ENCODE data around the gene ASTE1.
A peak's percentile ranks its signal among the peaks of the same experiment; 100 is the strongest.

ASTE1 gene

GRCh38 chr3:131026321-131027151, at the start of gene ASTE1, which contains the start of gene NEK11:
Gene ASTE1, minus strand, starts transcription at chr3:131026825. Its CDS starts 1,519 bp downstream, at chr3:131025306.
Gene NEK11, plus strand, starts transcription at chr3:131026877. Its CDS starts 2,832 bp downstream, at chr3:131029709.
- DNase-seq, result peak; percentile 94

GRCh38 chr3:131075632-131076328, 49.2 kb upstream of the ASTE1 start:
- no peak for DNase-seq

GRCh38 chr3:131072845-131073244, 46.2 kb upstream of the ASTE1 start:
- no peak for DNase-seq

- DNase-seq, result no peak
Measured at GRCh38 chr3:131072099-131072559, 45.5 kb upstream of the ASTE1 start.

GRCh38 chr3:131067983-131068382, 41.4 kb upstream of the ASTE1 start:
- DNase-seq, result no peak

GRCh38 chr3:131053043-131053859, 26.6 kb upstream of the ASTE1 start:
- no peak for DNase-seq

- no peak for DNase-seq
Measured at GRCh38 chr3:131050001-131050400, 23.4 kb upstream of the ASTE1 start.

GRCh38 chr3:131048030-131048429, 21.4 kb upstream of the ASTE1 start:
- DNase-seq, result no peak

GRCh38 chr3:131047582-131047981, 21.0 kb upstream of the ASTE1 start:
- DNase-seq, result no peak

GRCh38 chr3:131042271-131042985, 15.8 kb upstream of the ASTE1 start:
- peak; percentile 63 for DNase-seq

- no peak for DNase-seq
Measured at GRCh38 chr3:131038326-131038725, 11.7 kb upstream of the ASTE1 start.

- DNase-seq, result no peak
Measured at GRCh38 chr3:131036986-131037385, 10.4 kb upstream of the ASTE1 start.

- no peak for DNase-seq
Measured at GRCh38 chr3:131036200-131036816, 9.7 kb upstream of the ASTE1 start.

- DNase-seq, result peak; percentile 79
Measured at GRCh38 chr3:131033480-131034080, 7.0 kb upstream of the ASTE1 start.

- no peak for DNase-seq
Measured at GRCh38 chr3:131031660-131032059, 5.0 kb upstream of the ASTE1 start.

- DNase-seq, result no peak
Measured at GRCh38 chr3:131028844-131029243, 2.2 kb upstream of the ASTE1 start.

- DNase-seq, result no peak
Measured at GRCh38 chr3:131025539-131025938, 1.1 kb downstream of the ASTE1 start.

- DNase-seq, result no peak
Measured at GRCh38 chr3:131020122-131020693, 6.4 kb downstream of the ASTE1 start.

- no peak for DNase-seq
Measured at GRCh38 chr3:131018970-131019369, 7.7 kb downstream of the ASTE1 start.

- no peak for DNase-seq
Measured at GRCh38 chr3:131009698-131010097, 16.9 kb downstream of the ASTE1 start.

- DNase-seq, result no peak
Measured at GRCh38 chr3:131008326-131008725, 18.3 kb downstream of the ASTE1 start.
